GM19468 (cell line): Measurements from ENCODE around the gene CACNA2D2.

ENCODE experiments used
- ATAC-seq: cut with Tn5 transposase; IDR thresholded peaks from one replicate; pipeline ENCODE4 v1.9.1; 2021; ENCODE audit warnings: mild to moderate bottlenecking, moderate library complexity, moderate number of reproducible peaks; ENCODE audit not compliant: unreplicated experiment; ENCODE audit errors: extremely low read depth

CACNA2D2 gene

DNA sequence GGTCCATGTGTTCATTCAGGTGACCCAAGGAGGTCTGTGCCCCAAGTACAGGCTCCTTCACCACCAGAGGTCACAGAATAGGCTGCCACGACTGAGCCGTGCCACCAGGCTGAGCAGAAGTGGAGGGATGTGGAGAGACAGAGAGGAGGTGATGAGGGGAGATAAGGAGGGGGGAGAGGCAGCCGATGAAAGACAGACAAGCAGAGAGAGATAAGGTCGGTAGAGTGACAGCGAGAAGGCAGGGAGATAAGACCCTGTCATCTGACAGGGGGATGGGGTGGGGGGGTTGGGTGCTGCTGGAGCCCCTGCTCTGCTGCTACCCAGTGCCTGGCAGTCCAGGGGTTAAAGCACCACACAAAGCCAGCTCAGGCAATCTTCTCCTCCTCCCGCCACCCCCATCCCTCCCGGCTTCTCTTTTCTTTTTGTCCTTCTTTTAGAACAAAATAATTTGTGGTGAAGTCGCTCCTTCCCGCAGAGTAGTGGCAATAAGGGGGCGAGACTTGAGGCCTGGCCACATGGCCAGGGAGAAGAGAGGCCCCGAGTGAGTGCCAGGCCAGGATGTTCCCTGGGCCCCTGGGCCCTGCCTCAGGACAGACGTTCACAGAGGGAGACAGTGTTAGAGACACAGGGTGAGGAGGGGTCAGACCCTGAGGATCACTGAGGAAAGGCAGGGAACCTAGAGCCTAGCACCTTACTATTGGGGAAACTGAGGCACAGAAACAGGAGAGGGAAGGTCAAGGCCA is 67.9 kb downstream of the CACNA2D2 start:
- no peak for ATAC-seq

DNA sequence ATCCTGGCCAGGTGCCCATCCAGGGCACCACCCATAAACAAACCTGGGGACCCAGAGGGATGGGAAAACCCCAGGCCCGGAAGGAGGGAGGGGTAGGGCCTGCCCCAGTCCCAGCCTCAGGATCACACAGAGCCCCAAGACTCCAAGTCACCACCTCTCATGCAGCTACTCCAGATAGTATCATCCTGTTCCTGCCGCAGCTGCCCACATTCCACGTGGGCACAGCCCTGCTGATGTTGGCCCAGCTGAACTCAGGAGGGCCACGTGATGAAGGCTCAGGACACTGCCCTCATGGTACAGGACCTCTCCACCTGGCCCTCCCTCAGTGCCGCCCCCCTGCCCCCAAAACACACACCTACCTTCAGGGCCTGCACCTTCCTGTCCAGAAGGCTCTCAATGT is 69.5 kb downstream of the CACNA2D2 start:
- no peak for ATAC-seq

DNA sequence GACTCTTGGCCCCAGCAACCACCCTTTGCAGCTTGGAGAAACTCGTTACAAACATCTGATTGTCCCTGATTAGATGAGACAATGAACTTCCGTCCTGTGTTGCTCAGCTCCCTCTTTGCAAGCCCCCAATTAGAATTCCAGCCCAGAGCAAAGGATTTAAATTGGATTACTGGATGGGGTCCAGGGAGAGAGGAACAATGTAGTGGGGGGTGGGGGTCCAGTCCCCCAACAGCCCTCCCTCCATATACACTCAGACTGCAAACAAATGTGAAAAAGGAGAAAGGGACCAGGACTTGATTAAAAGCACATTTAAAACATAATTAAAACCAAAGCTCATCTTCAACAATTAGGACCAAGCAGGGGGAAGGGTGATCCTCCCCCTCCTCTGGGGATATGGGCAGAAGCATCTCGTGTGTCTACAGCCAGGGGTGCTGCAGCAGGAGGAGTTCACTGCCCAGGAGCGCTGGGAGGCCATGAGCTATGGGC is 72.4 kb downstream of the CACNA2D2 start:
- no peak for ATAC-seq

DNA sequence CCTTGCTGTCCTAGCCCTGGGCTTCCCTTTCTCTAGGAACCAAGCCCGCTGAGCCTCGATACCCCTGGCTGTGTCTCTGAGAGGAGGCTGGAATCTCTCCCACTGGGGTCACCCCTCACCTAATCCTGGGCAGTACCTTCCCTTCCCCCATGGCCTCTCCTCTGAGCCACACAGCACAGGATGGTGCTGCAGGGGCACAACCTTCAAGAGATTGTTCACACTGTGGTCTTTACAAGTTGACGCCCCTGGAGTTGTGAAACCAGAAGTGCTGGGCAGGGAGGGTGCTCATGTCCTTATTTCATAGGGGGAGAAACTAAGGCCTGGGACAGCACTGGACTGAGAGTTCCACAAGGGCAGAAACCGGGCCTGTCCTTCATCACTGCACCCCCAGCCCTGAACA is 73.2 kb downstream of the CACNA2D2 start:
- no peak for ATAC-seq

DNA sequence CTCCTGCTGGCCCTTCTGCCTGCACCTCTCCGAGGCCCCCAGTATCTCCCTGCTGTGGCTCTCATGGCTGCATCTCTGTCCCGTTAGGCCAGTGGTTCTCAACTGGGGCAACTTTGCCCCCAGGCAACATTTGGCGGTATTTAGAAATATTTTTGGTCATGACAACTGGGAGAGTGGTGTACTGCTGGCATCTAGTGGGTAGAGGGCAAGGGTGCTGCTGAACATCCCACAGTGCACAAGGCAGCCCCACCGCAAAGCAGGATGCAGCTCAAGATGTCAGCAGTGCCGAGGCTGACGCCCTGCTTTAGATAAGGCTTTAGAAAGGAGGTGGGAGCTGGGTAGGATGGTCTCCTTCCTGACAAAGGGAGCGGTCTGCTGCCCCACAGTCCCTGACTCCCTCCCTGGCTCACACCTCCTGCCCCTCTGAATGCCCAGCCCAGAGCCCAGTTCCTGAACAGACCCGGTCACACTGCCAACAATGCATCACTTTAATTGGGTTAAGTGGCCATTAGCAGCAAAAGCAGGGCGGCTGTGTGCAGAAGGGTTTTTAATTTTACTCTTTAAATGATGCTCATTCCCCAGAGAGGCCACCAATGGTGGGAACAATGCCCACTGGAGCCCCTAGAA is 75.3 kb downstream of the CACNA2D2 start:
- ATAC-seq: no peak

DNA sequence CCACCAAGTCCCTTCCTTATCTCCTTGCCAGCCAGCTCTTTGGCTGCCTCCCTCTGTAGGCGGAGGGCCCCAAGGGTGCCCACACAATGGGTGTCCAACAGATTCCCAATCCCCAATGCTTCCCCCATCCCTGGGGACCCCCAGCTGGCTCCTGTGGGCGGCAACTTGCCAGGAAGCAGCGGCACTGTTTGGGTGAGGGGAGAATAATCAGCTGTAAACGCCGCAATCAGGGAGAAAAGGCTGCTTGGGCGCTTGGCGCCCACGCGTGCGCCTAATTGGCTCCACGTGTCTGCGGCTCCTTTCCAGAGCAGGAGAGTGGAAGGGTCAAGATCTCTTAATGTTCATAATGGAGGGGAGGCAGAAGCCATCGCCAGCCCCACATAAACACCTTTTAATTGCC is 76.2 kb downstream of the CACNA2D2 start:
- no peak for ATAC-seq

DNA sequence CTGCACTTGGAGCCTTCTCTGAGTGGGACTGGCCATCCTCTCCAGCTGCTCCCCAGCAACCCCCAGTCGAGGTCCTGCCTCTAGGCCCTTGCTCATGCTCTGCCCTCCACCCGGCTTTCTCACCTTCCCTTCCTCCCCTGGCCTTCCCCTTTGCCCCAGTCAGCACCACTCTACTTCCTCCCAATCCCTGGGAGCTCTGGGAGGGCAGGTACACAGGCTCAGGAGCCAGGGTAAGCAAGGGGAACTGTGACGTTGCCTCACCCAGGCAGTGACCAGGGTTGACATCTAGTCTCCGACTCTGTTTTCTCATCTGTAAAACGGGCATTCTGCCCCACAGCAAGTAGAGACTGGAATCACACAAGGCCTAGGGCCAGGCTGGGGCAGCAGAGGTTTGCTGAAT is 77.5 kb downstream of the CACNA2D2 start:
- ATAC-seq: no peak

DNA sequence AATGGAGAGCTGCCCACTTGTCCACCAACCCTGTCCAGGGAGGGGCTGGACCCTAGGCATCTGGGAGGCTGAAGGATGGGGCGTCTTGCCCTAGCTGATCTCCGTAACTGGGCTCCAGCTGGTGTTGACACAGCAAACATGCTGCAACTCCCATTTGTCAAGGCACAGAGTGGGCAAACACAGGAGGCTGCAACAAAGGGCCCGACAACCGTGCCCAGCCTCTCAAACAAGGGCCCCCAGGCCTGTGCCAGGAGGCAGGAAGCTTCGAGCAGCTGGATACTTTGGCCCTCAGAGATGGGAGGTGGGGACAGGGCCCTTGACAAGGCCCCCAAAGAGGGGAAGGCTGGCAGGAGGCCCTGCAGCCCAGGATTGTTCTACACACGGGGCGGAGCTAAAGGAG is 79.9 kb downstream of the CACNA2D2 start:
- ATAC-seq: no peak

DNA sequence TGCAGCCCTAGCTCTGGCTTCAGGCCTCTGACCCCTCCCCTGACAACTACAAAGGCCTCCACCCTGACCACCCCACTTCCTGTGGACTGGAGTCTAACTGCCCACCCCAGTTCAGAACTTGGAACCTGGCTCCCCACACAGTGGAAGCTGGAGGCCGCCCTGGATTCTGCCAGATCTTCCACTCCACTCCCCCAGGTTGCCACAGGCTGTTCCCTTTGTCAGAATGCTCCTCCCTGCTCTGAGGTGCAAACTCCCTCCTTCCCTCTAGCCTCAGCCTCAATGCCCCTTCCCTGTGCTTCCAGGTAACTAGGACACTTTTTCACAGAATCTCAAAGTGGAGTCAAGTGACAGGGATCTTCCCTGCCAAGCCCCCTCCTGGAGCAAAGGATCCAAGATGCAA is 81.3 kb downstream of the CACNA2D2 start:
- no peak for ATAC-seq

DNA sequence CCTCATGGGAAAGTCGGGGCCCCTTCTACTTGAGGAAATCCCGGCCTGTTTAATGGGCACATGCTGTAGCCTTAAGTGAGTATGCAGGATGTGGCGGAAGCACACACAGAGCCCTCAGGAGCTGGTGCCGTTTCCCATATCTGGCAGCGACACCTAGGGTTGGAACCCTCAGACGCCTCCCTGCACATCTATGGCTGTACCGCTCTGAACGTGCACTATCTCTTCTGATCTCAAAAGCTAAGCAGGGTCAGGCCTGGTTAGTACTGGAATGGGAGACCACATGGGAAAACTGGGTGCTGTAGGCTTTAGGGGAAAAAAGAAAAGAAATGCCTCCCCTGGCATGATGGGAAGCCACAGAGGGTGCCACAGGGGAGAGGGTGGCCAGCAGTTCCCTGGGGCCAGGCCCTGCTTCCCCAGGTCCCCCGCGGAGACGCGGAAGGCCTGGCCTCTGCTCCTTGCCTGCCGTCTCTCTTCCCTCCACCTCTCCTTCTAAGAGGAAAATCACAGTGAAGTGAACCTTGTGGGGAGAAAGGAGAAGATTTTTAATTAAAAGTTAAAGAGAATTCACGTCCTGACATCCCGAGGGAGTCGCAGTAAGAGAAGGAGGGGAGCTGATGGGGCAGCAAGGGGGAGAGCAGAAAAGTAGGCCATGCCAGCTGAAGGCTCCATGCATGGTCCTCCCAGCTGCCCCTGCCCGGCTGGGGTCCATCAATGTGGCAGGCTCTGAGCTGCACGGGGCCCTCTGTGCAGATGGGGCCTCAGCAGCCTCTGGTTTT is 83.7 kb downstream of the CACNA2D2 start:
- no peak for ATAC-seq

DNA sequence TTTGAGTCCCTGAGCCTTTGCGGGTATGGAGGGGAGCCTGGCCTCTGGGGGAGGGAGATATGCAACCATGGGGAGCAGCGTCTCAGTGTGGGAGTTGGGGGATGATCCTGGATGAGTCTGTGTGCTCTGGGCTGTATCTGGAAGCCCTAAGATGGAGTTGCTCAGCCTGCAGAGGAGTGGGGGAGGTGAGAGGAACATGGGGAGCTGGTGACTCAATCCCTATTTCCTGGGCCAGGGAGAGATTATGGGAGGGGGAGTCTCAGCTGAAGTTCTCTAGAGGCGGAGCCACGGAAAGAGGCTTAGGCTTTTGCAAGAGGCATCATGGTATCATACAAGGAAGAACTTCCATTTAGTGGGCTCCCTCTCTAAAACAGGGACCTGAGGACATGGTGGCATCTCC is 84.6 kb downstream of the CACNA2D2 start:
- ATAC-seq: no peak

DNA sequence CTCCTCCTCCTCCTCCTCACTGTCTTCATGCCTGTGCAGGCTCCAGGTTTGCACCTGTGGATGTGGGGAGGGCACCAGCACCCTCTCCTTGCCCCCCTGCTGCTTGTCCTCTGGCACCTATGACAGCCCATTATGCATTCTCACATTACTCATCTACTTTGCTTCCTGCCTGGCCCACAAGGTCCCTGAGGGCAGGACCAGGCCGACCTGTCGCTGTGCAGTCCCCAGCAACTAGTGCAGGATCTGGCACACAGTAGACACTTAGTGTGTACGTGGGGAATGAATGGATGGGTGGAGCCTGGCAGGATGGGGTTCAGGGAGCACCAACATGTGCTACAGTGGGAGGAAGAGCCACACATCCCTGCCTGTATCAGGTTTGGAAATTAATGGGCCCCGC is 85.8 kb downstream of the CACNA2D2 start:
- no peak for ATAC-seq

DNA sequence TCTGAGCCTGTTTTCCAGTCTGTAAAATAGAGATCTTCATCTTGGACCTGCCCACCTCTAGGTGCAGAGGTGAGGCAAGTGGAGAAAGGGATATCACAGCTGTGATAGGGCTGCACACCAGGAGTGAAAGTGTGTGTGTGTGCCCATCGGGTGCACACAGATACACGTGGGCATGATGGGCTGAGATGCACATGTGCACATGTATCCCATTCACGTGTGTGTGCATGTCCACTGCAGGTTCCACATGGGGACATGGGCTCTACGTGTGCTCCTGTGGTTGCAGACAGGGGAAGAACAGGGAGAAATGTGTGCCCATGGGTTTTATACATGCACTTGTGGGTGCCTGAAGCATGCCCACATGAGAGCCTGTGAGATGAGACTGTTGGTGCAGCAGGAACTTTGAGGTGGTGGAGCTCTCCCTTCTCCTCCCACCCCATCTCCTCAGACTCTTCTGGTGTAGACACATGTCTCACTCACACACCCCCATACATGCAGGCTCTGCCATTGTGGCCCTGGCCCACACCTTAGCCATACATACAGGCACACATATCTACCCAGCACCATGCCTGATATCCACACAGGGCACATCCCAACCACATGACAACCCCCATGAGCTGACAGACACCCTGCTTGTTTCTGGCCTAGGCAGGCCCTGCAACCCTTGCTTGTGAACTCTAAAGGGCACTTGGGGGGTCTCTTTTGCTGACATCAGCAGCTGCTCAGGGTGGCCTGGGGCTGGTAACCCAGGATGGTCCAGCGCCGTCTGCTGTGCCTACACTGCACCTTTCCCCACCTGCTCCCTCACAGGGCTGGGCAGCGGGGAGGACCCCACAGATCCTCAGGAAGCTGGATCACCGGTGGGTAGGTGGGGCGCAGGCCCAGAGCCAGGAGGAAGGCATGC is 86.4 kb downstream of the CACNA2D2 start:
- ATAC-seq: no peak

DNA sequence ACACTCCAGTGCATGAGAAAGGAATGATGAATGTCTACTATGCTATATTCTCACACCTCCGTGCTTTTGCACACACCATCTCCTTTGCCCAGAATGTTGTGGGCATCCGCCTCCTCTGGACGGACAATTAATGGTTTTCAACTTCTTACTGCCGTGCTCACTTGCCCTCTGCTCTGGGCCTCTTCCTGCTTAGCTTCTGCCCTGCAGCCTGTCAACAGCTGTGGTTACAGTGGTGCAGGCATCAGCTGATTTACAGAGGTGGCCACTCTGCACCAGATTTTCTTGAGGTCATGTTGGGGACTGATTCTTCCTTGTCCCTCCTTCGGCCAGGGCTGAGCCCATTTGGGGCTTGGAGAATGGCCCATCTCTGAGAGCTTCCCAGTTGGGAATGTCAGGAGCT is 87.6 kb downstream of the CACNA2D2 start:
- ATAC-seq: no peak

DNA sequence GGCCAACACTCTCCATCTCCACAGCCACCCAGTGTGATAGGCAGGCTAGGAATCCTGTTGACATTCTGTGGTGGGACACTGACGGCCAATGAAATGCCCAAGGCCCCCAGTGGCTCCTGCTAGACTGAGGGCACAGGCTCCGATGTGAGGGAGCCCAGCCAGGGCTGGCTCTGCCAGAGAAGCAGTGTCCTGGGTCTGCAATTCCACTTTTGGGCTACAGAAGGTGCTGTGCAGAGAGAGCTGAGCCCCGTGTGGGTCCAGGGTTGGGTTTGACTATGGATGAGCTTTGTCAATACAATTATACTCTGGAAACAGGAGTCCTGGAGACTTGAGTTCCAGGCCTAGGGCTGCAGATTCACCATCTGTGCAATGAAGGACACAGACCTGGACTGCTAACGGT is 88.4 kb downstream of the CACNA2D2 start:
- no peak for ATAC-seq

DNA sequence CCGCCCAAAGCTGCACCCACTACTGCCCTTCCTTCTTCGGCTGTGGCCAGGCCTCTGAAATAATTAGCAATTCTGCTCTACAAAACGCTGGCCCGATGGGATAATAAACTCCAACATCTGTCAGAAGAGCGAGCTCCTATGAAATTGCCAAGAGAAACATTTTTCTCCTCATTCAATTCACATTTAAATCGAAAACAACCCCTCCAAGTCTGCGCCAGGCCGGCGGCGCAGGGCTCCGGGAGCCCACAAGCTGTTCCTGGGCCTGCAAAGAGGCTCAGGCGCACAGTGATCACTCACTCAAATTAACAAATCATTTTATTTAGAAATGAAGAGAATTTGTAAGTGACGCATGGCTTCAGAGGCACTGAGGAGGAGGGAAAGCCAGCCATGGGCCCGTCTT is 88.8 kb downstream of the CACNA2D2 start:
- ATAC-seq: no peak

DNA sequence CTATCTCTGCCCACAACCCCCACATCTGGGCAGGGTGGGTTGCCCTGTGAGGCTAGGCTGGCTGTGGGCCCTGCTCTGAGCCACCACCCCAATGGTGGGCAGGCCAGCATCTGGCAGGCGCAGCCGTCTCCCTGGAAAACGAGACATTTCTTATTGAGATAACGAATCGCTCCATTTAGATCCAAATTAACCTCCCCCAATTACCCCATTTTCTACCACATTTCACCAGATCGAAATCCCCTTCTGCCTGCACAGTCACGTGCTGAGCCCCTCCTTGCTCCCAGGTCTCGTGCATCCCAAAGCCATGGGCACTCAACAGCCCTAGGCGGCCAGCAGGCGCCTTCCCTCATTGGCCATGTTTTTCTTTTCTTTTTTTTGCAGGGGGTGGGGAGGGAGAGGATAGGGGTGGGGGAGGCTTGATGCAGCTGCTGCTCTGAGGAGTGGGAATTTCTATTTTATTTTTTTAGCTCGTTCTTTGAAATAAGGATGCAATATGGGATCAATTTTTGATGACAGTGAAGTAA is 91.1 kb downstream of the CACNA2D2 start:
- ATAC-seq: no peak

DNA sequence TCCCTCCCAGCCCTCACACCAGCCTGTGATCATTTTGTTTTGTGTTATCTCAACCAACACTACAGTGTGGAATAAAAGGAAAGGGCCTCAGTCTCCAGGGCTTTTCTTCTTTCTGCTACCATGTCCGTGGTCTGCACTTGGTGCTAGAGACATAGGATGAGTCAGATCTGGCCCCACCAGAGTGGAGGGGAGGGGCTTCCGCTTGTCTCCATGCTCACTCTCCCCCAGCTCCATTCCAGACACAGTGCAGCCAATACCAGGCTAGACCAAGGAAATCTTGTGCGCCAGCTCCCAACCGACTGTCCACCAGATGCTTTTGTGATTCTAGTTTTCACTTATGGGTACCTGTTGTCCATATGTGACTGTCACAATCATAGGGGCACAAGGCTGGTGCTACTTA is 92.2 kb downstream of the CACNA2D2 start:
- no peak for ATAC-seq

DNA sequence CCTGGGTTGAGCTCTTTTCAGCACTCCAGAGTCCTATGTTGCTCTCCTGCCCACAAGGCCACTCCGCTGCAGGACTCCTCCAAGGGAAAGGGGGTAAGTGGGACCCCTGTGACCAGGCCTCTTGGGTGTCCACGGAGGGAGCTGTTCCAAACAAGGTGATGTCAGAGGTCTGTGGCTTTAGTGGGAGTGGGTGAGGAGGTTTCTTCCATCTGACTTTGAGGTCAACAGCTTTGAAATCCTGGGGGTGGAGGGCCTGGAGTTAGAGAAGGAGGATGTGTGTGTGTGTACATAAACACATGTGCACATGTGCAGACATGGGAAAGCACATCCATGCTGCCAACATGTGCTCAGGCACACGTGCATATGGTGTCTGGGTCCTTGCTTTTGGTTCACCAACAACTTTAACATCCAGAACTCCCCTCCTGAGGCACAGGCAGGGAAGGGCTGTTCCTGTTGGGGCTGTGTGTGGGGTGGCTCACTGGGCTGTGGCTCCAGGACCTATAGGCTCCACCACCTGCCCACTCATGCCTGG is 92.8 kb downstream of the CACNA2D2 start:
- no peak for ATAC-seq

DNA sequence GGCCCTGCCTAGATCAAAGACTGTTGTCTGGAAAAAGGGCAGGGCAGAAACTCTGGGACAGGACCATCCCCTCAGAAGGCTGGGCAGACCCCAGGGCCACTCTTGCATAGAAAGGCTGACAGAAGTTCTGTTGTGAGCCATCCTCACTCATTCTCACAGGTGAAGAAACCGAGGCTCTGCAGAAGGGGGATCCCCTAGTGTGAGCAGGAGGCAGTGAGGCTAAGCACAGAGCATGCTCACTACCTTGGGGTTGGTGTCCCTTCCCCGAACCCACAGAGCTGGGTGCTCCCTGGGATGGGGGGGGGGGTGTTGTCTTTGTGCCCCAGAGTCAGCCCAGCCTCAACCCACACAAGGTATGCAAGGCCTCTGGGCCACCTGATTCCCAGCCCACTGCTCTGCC is 93.2 kb downstream of the CACNA2D2 start:
- no peak for ATAC-seq
